ENCODE data around the gene SERTAD1.
"Not testable (repeated sequence)": the region's sequence is repeated elsewhere in the genome, so short reads cannot be mapped to it uniquely, and the experiment has no call there.

The SERTAD1 gene

DNA sequence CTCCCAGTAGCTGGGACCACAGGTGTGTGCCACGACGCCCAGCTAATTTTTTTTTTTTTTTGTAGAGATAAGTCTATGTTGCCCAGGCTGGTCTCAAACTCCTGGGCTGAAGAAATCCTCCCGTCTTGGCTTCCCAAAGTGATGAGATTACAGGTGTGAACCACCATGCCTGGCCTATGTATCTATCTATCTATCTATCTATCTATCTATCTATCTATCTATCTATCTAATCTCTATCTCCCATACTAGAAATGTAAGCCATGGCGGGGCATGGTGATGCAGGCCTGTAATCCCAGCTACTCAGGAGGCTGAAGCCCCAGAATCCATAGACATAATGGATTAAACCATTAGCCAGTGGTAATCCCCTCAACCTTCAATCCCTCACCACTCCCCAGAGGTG lies 24.9 kb upstream of the SERTAD1 start:
- DNase-seq = no peak

DNA sequence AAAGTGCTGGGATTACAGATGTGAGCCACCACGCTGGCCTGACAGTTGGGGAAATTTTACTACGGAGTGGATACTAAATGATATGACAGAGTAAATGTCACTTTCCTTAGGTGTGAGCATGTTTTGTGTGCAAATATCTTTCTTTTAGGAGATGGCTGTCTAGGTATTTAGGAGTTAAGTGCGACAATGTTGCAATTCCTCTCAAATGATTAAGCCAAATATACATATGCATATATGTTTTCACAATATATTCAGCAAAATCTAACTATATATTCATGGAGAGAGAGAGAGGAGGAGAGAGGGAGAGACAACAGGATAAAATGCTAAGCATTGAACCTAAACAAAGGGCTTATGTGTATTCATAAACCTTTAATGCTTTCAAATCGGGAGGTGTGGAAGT lies 23.7 kb upstream of the SERTAD1 start:
- DNase-seq = no peak

DNA sequence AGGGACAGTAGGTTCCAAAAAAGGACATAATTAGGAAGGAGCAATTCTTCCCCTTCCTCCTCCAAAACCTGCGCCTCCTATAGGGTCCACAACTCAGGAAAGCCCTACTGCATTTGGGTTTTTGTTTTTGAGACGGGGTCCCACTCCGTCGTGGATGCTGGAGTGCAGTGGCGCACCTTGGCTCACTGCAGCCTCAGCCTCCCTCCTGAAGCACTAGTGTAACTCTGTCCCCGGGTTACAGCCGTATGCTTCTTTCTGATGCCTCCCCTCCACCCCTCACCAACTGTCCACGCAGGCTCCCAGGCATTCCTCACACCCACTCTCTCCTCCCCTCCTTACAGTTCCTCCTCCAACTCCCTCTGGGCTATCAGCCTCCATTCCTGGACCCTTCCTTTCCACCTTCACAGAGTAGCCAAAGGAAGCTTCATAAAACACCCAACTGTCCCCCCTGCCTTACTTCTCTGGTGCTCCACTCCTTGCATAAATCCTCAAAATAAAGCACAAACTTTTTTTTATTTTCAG lies 20.5 kb upstream of the SERTAD1 start:
- DNase-seq = no peak

DNA sequence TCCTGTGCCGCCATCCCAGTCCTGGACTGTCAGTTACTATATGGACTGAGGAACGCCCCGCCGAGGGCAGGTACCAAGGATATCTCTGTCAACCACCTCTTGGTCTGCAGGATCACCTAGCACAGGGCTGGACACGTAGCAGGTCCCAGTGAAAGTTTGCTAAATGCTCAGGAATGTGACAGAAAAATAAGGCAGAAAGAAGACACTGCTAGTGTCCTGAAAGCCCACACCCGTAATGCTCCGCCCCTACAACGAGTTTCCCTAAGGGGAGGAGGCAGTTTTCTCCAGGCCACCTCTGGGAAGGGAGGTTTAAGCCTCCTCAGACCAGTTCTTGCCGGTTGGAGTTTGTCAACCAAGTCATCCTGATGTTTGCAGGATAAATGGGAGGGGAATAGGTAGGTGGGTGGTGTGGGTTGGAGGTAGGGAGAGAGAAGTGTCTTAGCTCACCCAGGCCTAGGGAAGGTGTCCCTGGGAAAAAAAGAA lies 20.0 kb upstream of the SERTAD1 start:
- no peak for DNase-seq

DNA sequence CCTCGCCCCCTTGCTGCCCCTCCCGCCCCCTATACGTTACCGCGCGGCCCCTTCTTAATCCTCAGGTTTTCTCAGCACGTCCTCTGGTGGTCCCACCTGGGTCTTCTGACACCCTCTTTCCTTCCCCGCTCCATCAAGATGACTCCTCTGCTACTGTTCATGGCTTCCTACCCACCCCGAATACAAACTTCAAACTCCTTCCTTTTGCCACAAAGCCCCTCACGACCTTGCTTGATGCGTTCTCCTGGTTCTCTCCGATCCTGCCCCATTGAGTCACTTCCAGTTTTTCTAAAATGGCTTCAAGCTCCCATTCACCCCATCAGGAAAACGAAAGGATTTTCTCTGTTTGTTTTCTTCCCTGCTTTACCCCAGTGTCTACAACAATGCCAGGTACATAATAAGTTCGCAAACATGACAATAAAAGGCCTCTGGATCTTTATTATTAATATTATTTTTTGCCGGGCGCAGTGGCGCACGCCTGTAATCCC lies 19.1 kb upstream of the SERTAD1 start:
- no peak for DNase-seq

DNA sequence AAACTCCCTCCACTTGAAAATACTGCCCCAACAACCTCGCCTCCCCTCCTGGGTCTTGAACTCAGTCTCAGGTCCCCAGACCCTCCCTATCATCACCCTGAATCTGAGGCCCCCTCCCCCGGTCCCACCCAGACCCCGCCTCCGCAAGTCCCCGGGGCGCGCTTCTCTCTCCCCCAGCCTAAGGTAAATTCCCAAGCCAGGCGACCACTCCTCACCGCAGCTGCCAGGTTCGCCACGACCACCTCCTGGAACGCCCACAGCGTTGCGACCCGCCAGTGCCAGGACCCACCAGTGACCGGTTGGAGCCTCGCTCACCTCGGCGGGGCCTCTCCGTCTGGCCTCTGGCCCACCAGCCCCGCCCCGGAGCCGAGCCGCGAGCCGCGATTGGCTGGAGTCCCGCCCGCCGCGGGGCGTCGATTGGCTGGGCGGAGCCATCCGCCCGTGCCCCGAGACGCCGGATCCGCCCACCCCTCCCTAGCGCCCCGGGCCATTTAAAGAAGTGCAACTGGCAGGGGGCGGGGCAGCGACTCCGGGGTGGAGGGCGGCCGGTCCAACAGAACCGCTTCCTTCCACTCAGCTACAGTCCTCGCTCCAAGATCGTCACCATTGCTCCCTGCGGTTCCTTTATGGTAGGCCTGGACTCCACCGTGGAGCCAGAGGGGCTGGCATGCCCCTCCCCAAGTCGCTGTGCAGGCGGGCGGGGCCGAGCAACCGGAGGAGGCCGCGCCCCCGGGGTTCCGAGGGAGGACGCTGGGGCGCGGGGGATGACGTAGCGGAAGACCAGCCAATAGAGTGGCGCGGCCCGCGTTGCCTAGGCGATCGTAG lies 18.4 kb upstream of the SERTAD1 start, which contains the start of gene SERTAD3:
Gene SERTAD3 (minus strand): TSS at position 336 of the 825 bp plus-strand sequence. CDS start 2,255 bp downstream, outside the sequence.
- peak; percentile 94 for DNase-seq

DNA sequence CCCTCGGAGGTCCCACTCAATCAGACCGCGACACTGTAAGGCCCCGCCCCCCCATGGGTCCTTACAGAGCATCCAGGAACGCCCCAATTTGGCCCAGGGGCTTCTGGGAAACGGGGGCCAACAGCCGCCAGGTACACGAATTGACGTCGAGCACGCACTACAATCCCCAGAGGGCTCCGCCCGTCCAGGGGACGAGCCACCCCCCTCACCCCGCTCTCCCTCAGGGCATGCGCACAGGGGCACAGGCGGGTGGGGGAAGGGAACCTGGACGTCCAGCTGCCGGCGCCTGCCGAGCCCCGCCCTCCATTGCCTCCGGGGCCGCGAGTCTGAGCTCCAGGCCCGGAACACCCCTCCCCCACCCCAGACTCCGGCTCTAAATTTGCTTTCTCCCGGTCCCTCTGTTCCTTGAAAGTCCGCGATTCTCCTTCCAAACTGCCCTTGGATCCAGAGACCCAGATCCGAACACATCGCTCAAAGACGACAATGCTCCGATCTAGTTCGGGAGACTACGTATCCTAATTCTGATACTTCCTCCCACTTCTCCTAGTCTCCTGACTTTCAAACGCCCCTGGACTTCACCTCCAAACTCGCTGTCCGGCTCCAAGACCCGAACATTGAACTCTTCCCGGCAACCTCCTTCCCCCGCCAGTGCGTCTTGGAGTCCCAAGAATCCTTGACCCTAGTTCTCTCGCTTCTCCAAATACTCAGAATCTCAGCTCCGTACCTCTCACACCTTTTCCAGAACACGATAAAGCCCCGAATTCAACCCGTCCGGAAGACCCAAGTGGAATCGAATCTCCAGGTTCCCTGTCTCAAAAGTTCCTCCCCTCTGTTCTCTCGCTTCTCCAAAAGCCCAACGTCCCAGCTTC lies 17.6 kb upstream of the SERTAD1 start:
- DNase-seq = peak; percentile 99

DNA sequence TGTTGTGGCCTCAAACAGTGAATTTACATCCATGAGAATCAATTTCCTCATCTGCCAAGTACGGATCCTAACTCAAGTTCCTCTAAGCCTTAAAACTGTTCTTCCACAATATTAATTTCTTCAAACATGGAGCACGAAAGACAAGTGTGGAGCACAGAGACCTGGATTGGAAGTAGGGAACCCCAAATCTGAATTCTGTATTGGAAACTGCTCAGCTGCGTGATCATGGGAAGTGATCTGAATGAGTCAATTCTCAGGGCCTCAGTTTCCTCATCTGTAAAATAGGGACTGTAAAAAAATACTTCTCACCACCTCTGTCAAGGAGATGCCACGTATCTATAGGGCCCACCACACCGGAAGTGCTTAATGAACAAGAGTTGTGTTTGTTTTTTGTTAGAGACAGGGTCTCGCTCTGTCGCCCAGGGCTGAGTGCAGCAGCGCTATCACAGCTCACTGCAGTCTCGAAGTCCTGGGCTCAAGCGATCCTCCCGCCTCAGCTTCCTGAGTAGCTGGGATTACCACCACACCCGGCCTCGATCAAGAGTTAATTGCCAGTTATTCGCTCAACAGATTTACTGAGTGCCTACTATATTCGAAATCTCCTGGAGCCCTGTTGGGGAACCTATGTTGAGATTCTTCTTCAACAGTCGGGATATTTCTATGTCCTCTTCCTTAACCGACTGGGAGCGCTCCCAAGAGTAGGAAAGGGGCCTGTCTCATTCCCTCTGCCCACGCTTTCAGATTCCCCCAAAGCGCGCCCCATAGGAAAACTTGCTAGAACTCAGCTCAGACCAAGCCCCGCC lies 16.7 kb upstream of the SERTAD1 start:
- no peak for DNase-seq

DNA sequence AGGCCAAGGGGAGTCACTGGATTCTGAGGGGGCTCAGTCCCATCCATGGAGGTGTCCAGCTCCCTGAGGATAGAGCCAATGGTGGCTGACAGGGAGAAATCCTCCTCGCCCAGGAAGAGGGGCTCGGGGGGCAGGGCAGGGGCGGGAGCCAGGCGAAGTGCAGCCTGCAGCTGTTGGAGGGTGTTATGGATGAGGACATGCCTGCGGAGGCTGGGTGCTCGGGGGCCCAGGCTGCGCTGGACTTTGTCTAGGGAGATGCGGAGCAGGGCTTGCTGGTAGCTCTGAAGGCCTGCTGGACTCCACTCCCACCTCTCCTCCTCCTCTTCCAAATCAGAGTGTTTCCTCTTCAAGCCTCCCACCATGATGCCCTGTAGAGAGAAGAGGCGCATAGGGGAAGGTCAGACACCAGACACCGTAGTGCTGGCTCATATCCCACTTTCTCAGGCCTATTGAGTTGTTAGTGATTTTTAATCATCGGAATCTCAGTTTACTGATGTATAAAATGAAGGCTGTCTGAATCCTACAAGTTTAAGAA lies 16.0 kb upstream of the SERTAD1 start:
- no peak for DNase-seq

DNA sequence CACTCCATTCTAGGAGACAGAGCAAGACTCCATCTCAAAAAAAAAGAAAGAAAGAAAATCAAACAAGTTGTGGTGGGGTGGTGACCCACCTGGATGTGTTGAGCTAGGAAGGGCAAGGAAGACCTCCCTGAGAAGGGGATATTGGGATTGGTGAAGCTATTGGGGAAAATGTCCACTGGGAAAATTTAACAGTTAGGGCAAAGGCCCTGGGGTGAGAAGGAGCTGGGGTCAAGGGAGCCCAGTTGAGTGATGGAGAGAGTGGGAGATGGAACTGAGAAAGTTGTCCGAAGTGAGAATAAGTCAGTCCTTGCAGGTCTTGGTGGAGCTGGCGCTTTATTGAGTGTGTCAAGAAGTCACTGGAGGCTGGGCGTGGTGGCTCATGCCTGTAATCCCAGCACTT lies 12.5 kb upstream of the SERTAD1 start:
- no peak for DNase-seq

DNA sequence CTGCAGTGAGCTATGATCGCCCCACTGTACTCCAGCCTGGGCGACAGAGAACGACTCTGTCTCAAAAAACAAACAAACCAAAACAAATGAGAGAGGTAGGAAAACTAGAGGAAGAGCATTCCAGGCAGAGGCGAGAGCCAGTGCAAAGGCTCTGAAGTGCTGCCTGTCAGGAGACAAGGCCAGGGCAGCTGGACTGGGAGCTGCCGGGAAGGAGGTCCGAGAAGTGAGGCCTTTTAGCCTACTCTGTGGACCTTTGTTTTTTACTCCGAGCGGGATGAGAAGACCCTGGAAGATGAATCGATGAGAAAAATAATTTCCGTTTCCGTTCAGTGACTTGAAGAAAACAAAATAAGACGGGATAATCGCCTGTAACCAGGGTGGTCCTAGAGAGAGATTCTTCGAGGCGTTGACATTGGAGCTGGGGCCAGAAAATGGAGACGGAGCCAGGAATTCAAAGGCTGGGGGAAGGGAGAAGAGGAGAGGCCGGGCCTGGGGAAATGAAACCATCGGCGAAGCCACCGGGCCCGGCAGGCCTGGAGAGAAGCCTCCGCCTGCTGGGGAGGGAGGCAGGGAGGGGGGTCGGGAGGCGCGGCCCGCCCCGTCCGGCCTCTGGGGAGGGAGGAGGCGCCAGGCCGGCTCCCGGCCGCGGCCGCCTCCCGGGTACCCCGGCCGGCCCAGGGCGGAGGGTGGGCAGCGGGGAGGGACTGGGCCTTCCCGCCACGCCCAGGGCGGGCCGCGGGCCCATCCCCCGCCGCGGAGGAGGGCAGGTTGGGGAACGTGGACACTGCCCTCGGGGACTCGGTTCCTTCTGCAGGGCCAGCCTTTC lies 7.8 kb upstream of the SERTAD1 start:
- DNase-seq = no peak

DNA sequence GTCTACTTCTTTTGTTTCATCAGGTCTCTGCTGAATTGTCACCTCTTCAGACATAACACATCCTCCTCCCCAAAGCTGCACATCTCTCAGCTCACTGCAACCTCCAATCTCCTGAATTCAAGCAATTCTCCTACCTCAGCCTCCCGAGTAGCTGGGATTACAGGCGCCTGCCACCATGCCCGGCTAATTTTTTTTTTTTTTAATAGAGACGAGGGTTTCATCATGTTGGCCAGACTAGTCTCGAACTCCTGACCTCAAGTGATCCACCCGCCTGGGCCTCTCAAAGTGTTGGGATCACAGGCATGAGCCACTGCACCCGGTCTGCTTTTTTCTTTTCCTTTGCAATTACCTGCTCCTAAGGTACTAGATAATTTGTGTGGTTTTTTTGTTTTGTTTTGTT lies 7.0 kb upstream of the SERTAD1 start:
- DNase-seq = not testable (repeated sequence)

DNA sequence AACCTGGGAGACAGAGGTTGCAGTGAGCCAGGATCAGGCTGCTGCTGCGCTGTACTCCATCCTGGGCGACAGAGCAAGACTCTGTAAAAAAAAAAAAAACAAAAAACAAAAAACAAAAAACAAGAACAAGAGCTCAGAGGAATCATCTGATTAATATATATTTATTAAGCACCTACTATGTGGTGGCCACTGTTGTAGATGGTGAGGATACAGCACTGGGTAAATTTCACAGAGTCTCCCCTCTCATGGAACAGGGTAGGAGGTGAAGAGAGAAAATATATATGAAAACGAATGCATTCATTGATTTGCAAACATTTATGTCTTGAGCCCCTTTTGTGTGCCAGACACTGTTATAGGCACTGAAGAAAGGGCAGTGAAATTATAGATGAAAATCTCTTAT lies 5.9 kb upstream of the SERTAD1 start:
- no peak for DNase-seq

DNA sequence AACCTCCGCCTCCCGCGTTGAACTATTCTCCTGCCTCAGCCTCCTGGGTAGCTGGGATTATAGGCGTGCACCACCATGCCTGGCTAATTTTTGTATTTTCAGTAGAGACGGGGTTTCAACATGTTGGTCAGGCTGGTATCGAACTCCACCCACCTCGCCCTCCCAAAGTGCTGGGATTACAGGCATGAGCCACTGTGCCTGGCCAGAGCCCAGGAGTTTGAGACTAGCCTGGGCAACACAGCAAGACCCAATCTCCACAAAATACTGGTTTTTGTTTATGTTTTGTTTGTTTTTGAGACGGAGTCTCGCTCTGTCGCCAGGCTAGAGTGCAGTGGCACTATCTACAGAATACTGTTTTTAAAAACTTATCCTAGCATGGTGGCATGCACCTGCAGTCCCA lies 4.5 kb upstream of the SERTAD1 start:
- DNase-seq = not testable (repeated sequence)

DNA sequence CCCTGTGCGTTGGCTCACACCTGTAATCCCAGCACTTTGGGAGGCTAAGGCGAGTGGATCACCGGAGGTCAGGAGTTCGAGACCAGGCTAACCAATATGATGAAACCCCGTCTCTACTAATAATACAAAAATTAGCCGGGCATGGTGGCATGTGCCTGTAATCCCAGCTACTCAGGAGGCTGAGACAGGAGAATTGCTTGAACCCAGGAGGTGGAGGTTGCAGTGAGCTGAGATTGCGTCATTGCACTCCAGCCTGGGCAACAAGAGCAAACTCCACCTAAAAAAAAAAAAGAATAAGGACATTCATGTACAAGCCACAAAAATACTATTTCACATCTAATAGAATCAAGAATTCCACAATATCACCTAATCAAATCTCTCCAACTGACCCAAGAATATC lies 2.4 kb upstream of the SERTAD1 start:
- not testable (repeated sequence) for DNase-seq

DNA sequence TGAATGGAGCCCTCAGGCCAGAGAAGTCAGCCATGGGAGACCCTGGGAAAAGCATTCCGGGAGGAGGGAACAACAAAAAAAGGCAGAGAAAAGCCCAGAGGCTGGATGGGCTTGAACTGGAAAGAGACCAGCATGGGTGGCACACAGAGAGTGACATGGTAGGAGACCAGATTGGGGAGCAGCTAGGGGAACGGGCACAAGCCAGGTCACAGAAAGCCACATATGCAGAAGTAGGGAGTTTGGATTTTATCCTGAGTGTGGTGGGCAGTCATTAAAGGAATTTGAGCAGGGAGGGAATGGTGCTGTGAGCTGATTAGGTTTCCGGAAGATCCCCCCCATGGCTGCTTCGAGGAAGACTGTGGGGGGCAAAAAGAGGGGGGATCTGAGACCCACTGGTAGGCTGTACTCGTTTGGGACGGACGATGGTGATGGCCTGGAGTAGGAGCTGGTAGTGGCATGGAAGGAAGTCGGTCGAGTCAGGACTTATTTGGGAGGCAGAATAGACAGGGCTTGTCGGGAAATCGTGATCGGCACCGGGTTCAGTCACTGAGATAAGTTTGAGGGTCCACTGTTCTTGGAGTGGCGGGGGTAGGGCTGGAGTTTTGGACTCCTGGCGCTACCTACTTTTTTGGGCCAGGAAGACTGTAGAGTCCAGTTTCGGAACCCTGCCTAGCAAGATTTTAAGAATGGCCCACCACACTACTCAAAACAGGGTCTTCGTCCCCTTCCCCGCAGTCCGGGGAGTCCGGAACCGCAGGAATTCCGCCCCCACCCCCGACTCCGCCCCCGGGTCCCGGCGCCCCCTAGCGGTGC lies 949 bp downstream of the SERTAD1 start:
- DNase-seq = no peak

DNA sequence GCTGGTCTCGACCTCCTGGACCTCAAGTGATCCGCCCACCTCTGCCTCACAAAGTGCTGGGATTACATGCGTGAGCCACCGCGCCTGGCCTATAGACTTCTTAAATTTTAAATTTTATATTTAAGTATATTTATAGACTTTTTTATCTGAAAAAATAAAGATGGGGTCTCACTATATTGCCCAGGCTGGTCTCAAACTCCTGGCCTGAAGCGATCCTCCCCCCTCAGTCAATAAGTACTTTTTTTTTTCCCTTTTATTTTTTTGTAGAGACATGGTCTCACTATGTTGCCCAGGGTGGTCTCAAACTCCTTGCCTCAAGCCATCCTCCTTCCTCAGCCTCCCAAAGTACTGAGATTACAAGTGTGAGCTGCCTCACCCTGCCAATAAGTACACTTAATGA lies 1.9 kb downstream of the SERTAD1 start:
- no peak for DNase-seq

DNA sequence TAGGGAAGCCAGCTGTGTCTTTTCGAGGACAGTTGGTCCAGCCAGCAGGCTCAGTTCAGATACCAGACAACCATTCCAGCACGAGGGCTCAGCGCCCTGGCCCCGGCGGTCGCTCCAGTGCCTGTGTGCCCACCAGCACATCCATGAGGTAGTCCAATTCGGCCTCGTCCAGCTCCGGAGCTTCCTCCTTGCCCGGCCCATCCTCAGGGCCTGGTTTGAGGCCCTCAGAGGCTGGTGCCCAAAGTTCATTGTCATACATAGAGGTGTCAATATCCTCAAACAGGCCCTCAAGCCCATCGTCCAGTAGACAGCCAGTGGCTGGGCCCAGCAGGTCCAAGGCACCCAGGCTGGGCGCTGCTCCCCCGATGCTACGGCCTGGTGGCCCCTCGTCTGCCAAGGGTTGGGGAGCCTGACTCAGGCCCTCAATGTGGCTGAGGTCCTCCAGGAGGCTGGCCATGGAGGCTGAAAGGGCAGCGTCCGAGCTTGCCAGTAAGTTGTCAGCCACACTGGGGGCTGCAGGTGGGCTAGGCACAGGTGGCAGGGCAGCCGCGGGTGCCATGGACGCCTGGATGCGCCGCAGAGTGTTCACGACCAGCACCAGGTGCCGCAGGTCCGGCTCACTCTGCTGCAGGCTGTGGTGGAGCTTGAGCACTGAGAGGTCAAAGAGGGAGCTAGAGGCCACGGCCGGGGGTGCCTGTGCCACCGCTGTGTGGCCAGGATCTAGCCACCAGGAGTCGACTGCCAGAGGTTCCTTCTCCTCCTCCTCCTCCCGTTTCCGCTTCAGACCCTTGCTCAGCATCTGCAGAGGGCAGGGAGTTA lies 2.8 kb downstream of the SERTAD1 start:
- DNase-seq = no peak

DNA sequence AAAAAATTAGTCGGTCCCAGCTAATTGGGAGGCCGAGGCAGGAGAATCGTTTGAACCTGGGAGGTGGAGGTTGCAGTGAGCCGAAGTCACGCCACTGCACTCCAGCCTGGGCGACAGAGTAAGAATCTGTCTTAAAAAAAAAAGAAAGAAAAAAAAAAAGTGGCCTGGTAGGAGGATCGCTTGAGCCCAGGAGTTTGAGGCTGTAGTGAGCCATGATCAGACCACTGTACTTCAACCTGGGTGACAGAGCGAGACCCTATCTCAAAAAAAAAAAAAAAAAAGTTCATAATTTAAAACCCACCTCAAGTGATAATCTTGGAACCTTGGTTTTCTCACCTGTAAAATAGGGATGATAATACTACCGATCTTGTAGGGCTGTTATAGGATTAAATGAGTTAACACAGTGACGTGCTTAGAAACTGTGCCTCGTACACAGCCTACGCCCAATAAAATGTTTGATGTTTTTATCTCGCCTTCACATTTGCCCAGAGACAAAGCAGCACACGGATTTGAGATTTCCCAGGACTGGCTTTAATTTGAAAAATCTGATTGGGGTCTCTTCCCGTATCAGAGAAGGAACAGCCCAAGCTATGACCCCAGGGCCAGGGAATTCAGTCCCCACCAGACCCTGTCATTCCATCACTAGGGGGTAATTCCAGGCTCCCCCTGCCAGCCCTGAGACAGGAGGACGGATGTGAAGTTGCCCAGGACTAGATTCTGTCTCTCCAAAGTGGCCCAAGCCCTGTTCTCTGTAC lies 3.6 kb downstream of the SERTAD1 start:
- DNase-seq = no peak
